Measurements from ENCODE around the gene TMPRSS4.

The TMPRSS4 gene

GRCh38 chr11:118104491-118104890 is 27.6 kb downstream of the TMPRSS4 start:
- no peak for TF ChIP-seq CTCF (IDR thresholded peaks at IDR 0.05; ENCODE audit: control insufficient read depth, extremely low read depth, insufficient read depth)
- H3K4me3 ChIP-seq (ENCODE audit: low read depth, low read length): no peak overlapping the region
- DNase-seq (ENCODE audit: low read depth): no peak

- no peak for DNase-seq (ENCODE audit: low read depth)
- H3K4me3 ChIP-seq (ENCODE audit: low read depth, low read length): no peak overlapping the region
- TF ChIP-seq CTCF (IDR thresholded peaks at IDR 0.05; ENCODE audit: control insufficient read depth, extremely low read depth, insufficient read depth): no peak
Observed at GRCh38 chr11:118105657-118106305, 28.9 kb downstream of the TMPRSS4 start.

- no peak for DNase-seq (ENCODE audit: low read depth)
- no peak for TF ChIP-seq CTCF (IDR thresholded peaks at IDR 0.05; ENCODE audit: control insufficient read depth, extremely low read depth, insufficient read depth)
- H3K4me3 ChIP-seq (ENCODE audit: low read depth, low read length): no peak overlapping the region
Observed at GRCh38 chr11:118106789-118107335, 30.0 kb downstream of the TMPRSS4 start.

GRCh38 chr11:118108513-118108912 is 31.6 kb downstream of the TMPRSS4 start:
- no peak for TF ChIP-seq CTCF (IDR thresholded peaks at IDR 0.05; ENCODE audit: control insufficient read depth, extremely low read depth, insufficient read depth)
- no peak for DNase-seq (ENCODE audit: low read depth)
- H3K4me3 ChIP-seq (ENCODE audit: low read depth, low read length): no peak overlapping the region

GRCh38 chr11:118109231-118109630 is 32.4 kb downstream of the TMPRSS4 start:
- H3K4me3 ChIP-seq (ENCODE audit: low read depth, low read length): no peak overlapping the region
- no peak for TF ChIP-seq CTCF (IDR thresholded peaks at IDR 0.05; ENCODE audit: control insufficient read depth, extremely low read depth, insufficient read depth)
- DNase-seq (ENCODE audit: low read depth): no peak

- H3K4me3 ChIP-seq (ENCODE audit: low read depth, low read length): no peak overlapping the region
- TF ChIP-seq CTCF (IDR thresholded peaks at IDR 0.05; ENCODE audit: control insufficient read depth, extremely low read depth, insufficient read depth): no peak
- no peak for DNase-seq (ENCODE audit: low read depth)
Observed at GRCh38 chr11:118111019-118111743, 34.3 kb downstream of the TMPRSS4 start.

All from LNCaP clone FGC (cell line).